PC-3 (cell line): ENCODE measurements around the gene DIP2A. TPM values are rescaled to one million over a fixed set of nuclear protein-coding genes. Genes with fewer than 3 reads are reported as not detected.

Experiments
- ATAC-seq: fragments of 200-7000 bp; cut with Tn5 transposase; 2 replicates; pipeline ENCODE4 v1.9.1; 2020; ENCODE audit warnings: mild to moderate bottlenecking, moderate library complexity
- BruUV-seq: library from RNA; stranded (reverse); fragments of 400-500 nt; replicated peaks from 2 replicates; lab custom pipeline; 2021; lab: Mats Ljungman, UMichigan
- CTCF ChIA-PET: fragments of 300-600 bp; sonication (Branson Sonifier 250); formaldehyde crosslinking; loops from one replicate; lab custom pipeline; 2022; ENCODE audit warnings: antibody characterized with exemption; lab: Charles Lee
- POLR2A ChIA-PET: fragments of 300-600 bp; sonication (Branson Sonifier 250); formaldehyde crosslinking; loops from one replicate; lab custom pipeline; 2022; ENCODE audit warnings: antibody characterized with exemption; ENCODE audit not compliant: unreplicated experiment; lab: Charles Lee
- DNase-seq: peaks from one replicate; pipeline ENCODE4 v3.0.0-alpha.2; 2015
- H2AFZ ChIP-seq: fragments of 300-600 bp; sonication (generic); 2 replicates; pipeline ENCODE4 v1.6.0; 2016; ENCODE audit warnings: antibody characterized with exemption, low read length
- H3F3A ChIP-seq: fragments of 300-600 bp; sonication (generic); one replicate; pipeline ENCODE4 v1.6.0; 2017; ENCODE audit warnings: antibody characterized with exemption, low read length, control low read depth, mild to moderate bottlenecking; ENCODE audit not compliant: unreplicated experiment
- H3K27ac ChIP-seq: fragments of 300-600 bp; sonication (generic); 2 replicates; pipeline ENCODE4 v1.5.1; 2016; ENCODE audit warnings: mild to moderate bottlenecking, low read length
- H3K27me3 ChIP-seq: fragments of 300-600 bp; sonication (generic); 2 replicates; pipeline ENCODE4 v1.6.1; 2016; ENCODE audit warnings: low read length, mixed read lengths
- H3K36me3 ChIP-seq: fragments of 300-600 bp; sonication (generic); 2 replicates; pipeline ENCODE4 v1.6.1; 2016; ENCODE audit warnings: low read depth, mixed run types, low read length, mixed read lengths
- H3K4me1 ChIP-seq: fragments of 300-600 bp; sonication (generic); 2 replicates; pipeline ENCODE4 v1.5.1; 2016; ENCODE audit warnings: low read length; ENCODE audit not compliant: insufficient read depth
- H3K4me2 ChIP-seq: fragments of 300-600 bp; sonication (generic); 2 replicates; pipeline ENCODE4 v1.6.0; 2016; ENCODE audit warnings: low read length
- H3K4me3 ChIP-seq: fragments of 300-600 bp; sonication (generic); 2 replicates; pipeline ENCODE4 v1.5.1; 2016; ENCODE audit warnings: mild to moderate bottlenecking, low read length, mixed read lengths
- H3K79me2 ChIP-seq: fragments of 300-600 bp; sonication (generic); 2 replicates; pipeline ENCODE4 v1.6.1; 2017; ENCODE audit warnings: low read length, mixed read lengths
- H3K9ac ChIP-seq: fragments of 300-600 bp; sonication (generic); 2 replicates; pipeline ENCODE4 v1.6.0; 2016; ENCODE audit warnings: mild to moderate bottlenecking, low read length
- H3K9me2 ChIP-seq: fragments of 300-600 bp; sonication (generic); replicated peaks from 2 replicates; pipeline ENCODE4 v1.6.1; 2016; ENCODE audit warnings: mixed run types, low read length, mixed read lengths
- H3K9me3 ChIP-seq: fragments of 300-600 bp; sonication (generic); 2 replicates; pipeline ENCODE4 v1.6.1; 2016; ENCODE audit warnings: low read length, mixed read lengths
- H4K20me1 ChIP-seq: fragments of 300-600 bp; sonication (generic); 2 replicates; pipeline ENCODE4 v1.6.1; 2016; ENCODE audit warnings: low read length, mixed read lengths
- CTCF ChIP-seq: fragments of 300-600 bp; sonication (generic); conservative IDR thresholded peaks from 2 replicates; pipeline ENCODE4 v1.5.1; 2017; ENCODE audit warnings: antibody characterized with exemption, low read depth, mild to moderate bottlenecking, low read length
- EZH2 ChIP-seq: fragments of 300-600 bp; sonication (generic); IDR thresholded peaks from one replicate; pipeline ENCODE4 v1.6.1; 2017; ENCODE audit warnings: antibody characterized with exemption, mild to moderate bottlenecking, low read length; ENCODE audit not compliant: unreplicated experiment
- EZH2phosphoT487 ChIP-seq: fragments of 300-600 bp; sonication (generic); IDR thresholded peaks from 2 replicates; pipeline ENCODE4 v1.6.1; 2018; ENCODE audit warnings: mild to moderate bottlenecking, antibody characterized with exemption, low read length, borderline replicate concordance
- intact Hi-C: fragments of 100-400 bp; cut with micrococcal nuclease; formaldehyde crosslinking; loops from 2 replicates; pipeline ENCODE4 v1.9.0; 2023
- total RNA-seq: library from RNA; depleted of rRNA; stranded (reverse); fragments of >200 nt; gene quantifications from 2 replicates; pipeline ENCODE4 v1.2.3, GENCODE V29; 2014

DIP2A gene
- total RNA-seq, 1 experiment from 2014 or later = 23.7 TPM

GRCh38 chr21:46412521-46413364, 45.9 kb upstream of the DIP2A start:
- no TSS peak for BruUV-seq
- Histone ChIP-seq H3K79me2 (no peaks in the 10 kb centered on the region), H3K4me2 (no peak overlapping the region), H3K9me2 (no peaks in the 10 kb centered on the region), H3F3A (no peaks in the 10 kb centered on the region), H3K27ac (no peak overlapping the region), H3K9me3 (no peaks in the 10 kb centered on the region), H3K4me1 (no peaks in the 10 kb centered on the region), H3K4me3 (no peak overlapping the region), H4K20me1 (no peaks in the 10 kb centered on the region), H2AFZ (no peak overlapping the region), H3K36me3 (peaks cover 34% of the 10 kb centered on the region), H3K9ac (no peak overlapping the region), H3K27me3 (no peaks in the 10 kb centered on the region)
- ChIA-PET POLR2A (no interaction called here), CTCF (no interaction called here)
- TF ChIP-seq EZH2 = no peak
- TF ChIP-seq EZH2phosphoT487 = no peak
- TF ChIP-seq CTCF = no peak
- ATAC-seq = no peak
- no peak for DNase-seq
- intact Hi-C loops = no loop called here

DNA sequence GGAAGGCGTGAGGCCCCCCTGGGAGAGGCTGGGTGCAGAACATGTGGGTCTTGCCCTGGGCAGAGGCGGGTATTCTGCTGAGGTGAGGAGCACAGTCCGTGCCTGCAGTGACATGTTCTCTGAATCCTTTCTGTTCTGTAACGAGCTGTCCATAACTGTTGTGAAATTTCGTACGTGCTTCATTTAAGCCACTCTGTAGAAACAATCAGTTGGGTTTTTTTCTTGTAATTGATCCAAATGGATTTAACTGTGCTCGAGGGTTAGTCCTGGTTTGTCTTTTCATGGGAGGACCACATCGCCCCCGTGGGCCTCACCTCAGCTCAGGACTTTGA, 45.4 kb upstream of the DIP2A start:
- peaks cover 34% of the 10 kb centered on the region for H3K36me3 ChIP-seq
- no peaks in the 10 kb centered on the region for H3K9me2 ChIP-seq
- no peaks in the 10 kb centered on the region for H3K27me3 ChIP-seq
- DNase-seq (no peak), ATAC-seq (no peak)
- H3F3A ChIP-seq = no peaks in the 10 kb centered on the region
- H3K4me1 ChIP-seq = no peaks in the 10 kb centered on the region
- BruUV-seq = no TSS peak
- H3K79me2 ChIP-seq = no peaks in the 10 kb centered on the region
- TF ChIP-seq EZH2 (no peak), EZH2phosphoT487 (no peak), CTCF (no peak)
- no peaks in the 10 kb centered on the region for H4K20me1 ChIP-seq
- intact Hi-C loops = no loop called here
- no peak overlapping the region for H2AFZ ChIP-seq
- POLR2A ChIA-PET = no interaction called here
- CTCF ChIA-PET = no interaction called here
- H3K9me3 ChIP-seq = no peaks in the 10 kb centered on the region
- no peak overlapping the region for H3K4me3 ChIP-seq
- H3K27ac ChIP-seq = no peak overlapping the region
- H3K4me2 ChIP-seq = no peak overlapping the region
- H3K9ac ChIP-seq = no peak overlapping the region

- no TSS peak for BruUV-seq
- Histone ChIP-seq H3K27ac (no peak overlapping the region), H2AFZ (no peak overlapping the region), H3K36me3 (peaks cover 30% of the 10 kb centered on the region), H3F3A (no peaks in the 10 kb centered on the region), H3K4me2 (no peak overlapping the region), H3K9me2 (no peaks in the 10 kb centered on the region), H3K9me3 (no peaks in the 10 kb centered on the region), H3K27me3 (no peaks in the 10 kb centered on the region), H3K79me2 (no peaks in the 10 kb centered on the region), H4K20me1 (no peaks in the 10 kb centered on the region), H3K4me3 (no peak overlapping the region), H3K9ac (no peak overlapping the region), H3K4me1 (no peaks in the 10 kb centered on the region)
- POLR2A ChIA-PET = no interaction called here
- ATAC-seq (no peak), DNase-seq (no peak)
- intact Hi-C loops = no loop called here
- CTCF ChIA-PET = no interaction called here
- TF ChIP-seq EZH2phosphoT487 (no peak), CTCF (no peak), EZH2 (no peak)
Measured at GRCh38 chr21:46414965-46415275, 43.8 kb upstream of the DIP2A start.
